Measurements from ENCODE around the gene NADK.
"Not testable (repeated sequence)": the region's sequence is repeated elsewhere in the genome, so short reads cannot be mapped to it uniquely, and the experiment has no call there.

The NADK gene

DNA sequence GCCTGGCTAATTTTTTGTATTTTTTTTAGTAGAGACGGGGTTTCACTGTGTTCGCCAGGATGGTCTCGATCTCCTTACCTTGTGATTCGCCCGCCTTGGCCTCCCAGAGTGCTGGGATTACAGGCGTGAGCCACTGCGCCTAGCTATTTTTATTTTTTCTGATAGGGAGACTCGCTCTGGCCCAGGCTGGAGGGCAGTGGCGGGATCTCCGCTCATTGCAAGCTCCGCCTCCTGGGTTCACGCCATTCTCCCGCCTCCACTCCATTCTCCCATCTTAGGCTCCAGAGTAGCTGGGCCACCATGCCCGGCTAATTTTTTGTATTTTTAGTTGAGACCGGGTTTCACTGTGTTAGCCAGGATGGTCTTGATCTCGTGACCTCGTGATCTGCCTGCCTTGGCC is 52.2 kb downstream of the NADK start:
- H3K27me3 Mint-ChIP-seq; H3K9me3 Mint-ChIP-seq; ATAC-seq (replicated peaks; ENCODE audit: extremely low read depth, poor library complexity, severe bottlenecking); H3K4me1 Mint-ChIP-seq; DNase-seq (ENCODE audit: low spot score in 2 of 2): not testable (repeated sequence)
- Mint-ChIP-seq H3K27ac (ENCODE audit: low read depth) (peak overlapping the region; percentile 88), H3K36me3 (ENCODE audit: insufficient read depth) (peaks cover 26% of the 10 kb centered on the region), H3K4me3 (peak overlapping the region; percentile 54)

DNA sequence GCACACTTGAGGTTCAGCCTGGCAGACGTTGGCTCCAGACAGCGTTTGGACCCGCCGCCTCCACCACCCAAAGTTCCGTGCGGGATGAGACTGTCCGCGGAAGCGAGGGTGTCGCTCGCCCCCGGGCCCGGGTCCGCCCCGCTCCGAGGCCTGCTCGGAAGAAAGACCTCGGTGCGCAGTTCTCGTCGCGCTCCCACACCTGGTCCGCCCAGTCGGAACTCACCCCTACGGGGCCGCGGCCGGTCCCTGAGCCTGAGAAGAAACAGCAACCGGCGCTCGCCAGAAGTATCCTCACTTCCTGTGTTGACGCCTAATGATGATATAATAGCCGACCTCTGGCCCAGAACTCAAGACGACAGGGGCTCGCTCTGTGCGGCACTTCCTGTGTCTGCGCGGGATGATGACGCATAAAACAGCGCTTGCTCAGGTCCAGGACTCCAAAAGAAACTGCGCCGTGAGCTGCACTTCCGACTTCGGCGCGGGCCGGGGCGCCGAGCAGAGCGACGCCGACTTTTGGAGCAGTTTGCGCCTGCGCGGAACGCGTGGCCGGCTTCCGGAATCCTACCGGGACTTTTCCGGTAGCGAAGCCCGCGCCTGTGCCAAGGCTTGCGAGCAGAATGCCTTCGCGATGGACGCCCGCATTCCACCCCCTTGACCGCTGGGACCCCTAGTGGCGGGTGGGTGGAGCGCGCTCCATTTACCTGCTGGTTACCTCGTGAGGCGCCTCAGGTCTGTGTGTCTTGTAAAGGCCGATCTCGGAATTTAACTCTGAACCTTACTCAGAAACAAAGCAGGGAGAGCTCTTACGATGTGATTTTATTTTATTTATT is 54.0 kb downstream of the NADK start, which contains the start of gene CDK11A:
TSS of gene CDK11A (minus strand) at position 323 of the 830 bp plus-strand sequence. CDS start 1,539 bp downstream, outside the sequence.
- ATAC-seq (replicated peaks; ENCODE audit: extremely low read depth, poor library complexity, severe bottlenecking) (peak; percentile 96), DNase-seq (ENCODE audit: low spot score in 2 of 2) (peak; percentile 75 to 97)
- H3K27ac Mint-ChIP-seq (ENCODE audit: low read depth): peak within 1 kb of the TSS; percentile 97
- H3K36me3 Mint-ChIP-seq (ENCODE audit: insufficient read depth): peaks cover 38% of the 10 kb centered on the region
- peak within 1 kb of the TSS; percentile 94 for H3K4me3 Mint-ChIP-seq
- H3K4me1 Mint-ChIP-seq, H3K9me3 Mint-ChIP-seq, H3K27me3 Mint-ChIP-seq: not testable (repeated sequence)

DNA sequence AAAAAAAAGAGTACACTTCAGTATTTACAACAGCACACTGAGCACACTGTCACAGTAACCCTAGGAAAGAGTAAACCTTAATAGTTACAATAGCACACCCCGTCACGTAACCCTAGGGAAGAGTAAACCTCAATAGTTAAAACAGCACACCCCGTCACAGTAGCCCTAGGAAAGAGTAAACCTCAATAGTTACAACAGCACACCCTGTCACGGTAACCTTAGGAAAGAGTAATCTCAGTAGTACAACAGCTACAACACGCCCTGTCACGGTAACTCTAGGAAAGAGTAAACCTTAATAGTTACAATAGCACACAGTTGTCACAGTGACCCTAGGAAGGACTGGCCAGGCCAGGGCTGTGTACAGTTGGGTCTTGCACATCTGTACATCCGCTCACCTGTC is 57.1 kb downstream of the NADK start:
- peaks cover 3% of the 10 kb centered on the region for H3K4me1 Mint-ChIP-seq
- H3K4me3 Mint-ChIP-seq: no peak overlapping the region
- no peak overlapping the region for H3K27ac Mint-ChIP-seq (ENCODE audit: low read depth)

DNA sequence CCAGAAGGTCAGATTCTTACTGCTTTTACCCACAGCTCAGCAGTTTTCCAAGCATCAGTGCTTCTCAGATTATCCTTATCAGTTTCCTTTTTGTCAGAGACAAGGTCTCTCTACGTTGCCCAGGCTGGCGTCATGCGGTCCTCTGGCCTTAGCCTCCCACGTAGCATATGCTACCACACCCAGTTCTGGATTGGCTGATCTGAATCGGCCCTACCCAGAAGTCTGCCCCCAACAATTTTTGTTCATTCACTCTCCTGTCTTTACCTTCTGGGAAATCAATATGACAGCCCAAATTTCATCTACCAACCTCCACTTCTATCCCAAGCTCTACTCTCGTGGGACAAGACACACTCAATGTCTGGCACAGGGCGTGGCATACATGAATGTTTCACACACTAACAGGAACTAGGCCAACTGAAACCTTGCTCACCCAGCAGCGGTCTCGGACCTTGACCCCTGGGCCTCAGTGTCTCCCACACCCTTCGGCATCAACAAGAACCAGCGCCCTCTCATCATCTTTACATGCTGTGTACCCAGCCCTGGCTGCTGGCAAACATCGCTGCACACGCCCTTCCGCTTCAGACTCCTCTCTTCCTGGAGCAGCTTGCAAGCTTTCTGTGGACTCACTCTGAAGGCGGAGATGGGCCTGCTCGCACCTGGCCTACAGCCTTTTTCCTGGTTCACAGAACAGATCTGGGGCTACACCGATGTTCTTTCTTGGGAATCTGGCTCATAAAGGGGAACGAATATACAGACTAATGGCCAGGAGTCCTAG is 63.0 kb downstream of the NADK start:
- H3K4me1 Mint-ChIP-seq; H3K4me3 Mint-ChIP-seq; H3K27ac Mint-ChIP-seq (ENCODE audit: low read depth); ATAC-seq (replicated peaks; ENCODE audit: extremely low read depth, poor library complexity, severe bottlenecking); H3K27me3 Mint-ChIP-seq; H3K9me3 Mint-ChIP-seq; DNase-seq (ENCODE audit: low spot score in 2 of 2): not testable (repeated sequence)
- H3K36me3 Mint-ChIP-seq (ENCODE audit: insufficient read depth): peaks cover 51% of the 10 kb centered on the region

More for the DNA sequence above, 57.1 kb downstream of the NADK start:
- ATAC-seq (replicated peaks; ENCODE audit: extremely low read depth, poor library complexity, severe bottlenecking) (no peak), DNase-seq (ENCODE audit: low spot score in 2 of 2) (no peak)
- H3K9me3 Mint-ChIP-seq: no peaks in the 10 kb centered on the region
- no peaks in the 10 kb centered on the region for H3K27me3 Mint-ChIP-seq
- H3K36me3 Mint-ChIP-seq (ENCODE audit: insufficient read depth): peaks cover 52% of the 10 kb centered on the region

DNA sequence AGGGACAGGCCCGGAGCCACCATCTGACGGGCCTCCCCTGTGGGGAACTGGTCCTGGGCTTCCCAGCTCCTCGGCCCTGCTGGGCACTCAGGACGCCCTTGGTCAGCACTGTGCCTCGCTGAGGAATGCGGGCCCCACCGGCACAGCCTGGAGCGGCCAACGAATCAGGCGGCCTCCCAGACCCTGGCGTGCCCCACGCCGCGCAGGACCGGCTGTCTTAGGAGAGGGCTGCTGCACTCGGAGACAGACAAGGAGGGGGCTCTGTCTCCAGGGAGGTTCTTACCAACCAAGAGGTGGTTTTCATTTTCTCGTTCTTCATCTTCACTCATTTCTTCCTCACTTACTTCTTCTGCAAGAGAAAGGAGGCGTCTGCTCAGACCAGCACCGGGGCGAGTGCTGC is 70.4 kb downstream of the NADK start:
- H3K4me3 Mint-ChIP-seq; H3K27me3 Mint-ChIP-seq; H3K36me3 Mint-ChIP-seq (ENCODE audit: insufficient read depth); H3K9me3 Mint-ChIP-seq; H3K27ac Mint-ChIP-seq (ENCODE audit: low read depth); ATAC-seq (replicated peaks; ENCODE audit: extremely low read depth, poor library complexity, severe bottlenecking); DNase-seq (ENCODE audit: low spot score in 2 of 2); H3K4me1 Mint-ChIP-seq: not testable (repeated sequence)

DNA sequence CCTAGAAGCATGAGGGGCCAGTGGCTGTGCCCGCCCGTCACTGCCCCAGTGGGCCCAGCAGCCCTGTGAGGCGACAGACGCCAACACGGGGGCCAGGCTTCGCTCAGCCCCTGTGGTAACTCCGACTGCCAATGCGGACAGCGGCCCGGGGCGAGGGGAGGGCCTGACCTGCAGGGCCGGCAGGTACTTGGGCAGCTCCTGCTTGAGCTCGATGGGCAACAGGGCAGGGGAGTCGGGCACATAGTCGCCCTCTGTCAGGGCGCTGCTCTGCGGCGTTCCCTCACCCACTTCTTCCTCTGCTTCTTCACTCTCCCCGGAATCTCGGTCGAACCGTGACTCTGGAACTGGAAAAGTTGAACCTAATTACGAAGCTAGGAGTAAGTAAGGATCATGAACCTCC is 71.0 kb downstream of the NADK start:
- not testable (repeated sequence) for H3K36me3 Mint-ChIP-seq (ENCODE audit: insufficient read depth); H3K9me3 Mint-ChIP-seq; H3K4me1 Mint-ChIP-seq; DNase-seq (ENCODE audit: low spot score in 2 of 2); H3K27ac Mint-ChIP-seq (ENCODE audit: low read depth); H3K4me3 Mint-ChIP-seq; H3K27me3 Mint-ChIP-seq; ATAC-seq (replicated peaks; ENCODE audit: extremely low read depth, poor library complexity, severe bottlenecking)

DNA sequence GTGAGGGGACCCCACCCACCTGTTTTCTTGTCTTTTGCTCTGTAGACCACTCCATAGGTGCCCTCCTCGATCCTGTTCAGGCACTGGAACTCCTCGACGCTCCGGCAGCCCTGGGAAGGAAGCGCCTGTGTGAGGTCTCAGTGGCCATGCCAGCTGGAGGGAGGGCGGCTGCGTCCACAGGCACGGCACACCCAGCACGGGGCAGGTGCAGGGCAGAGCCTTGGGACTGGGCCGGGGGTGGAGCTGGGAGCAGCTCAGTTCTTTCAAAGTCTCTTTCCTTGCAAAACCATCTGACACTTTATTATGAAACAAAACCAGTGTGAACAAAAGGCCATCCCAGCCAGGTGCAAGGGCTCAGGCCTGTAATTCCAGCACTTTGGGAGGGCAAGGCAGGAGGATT is 72.6 kb downstream of the NADK start:
- not testable (repeated sequence) for H3K9me3 Mint-ChIP-seq; DNase-seq (ENCODE audit: low spot score in 2 of 2); H3K27ac Mint-ChIP-seq (ENCODE audit: low read depth); ATAC-seq (replicated peaks; ENCODE audit: extremely low read depth, poor library complexity, severe bottlenecking); H3K4me1 Mint-ChIP-seq; H3K4me3 Mint-ChIP-seq; H3K27me3 Mint-ChIP-seq; H3K36me3 Mint-ChIP-seq (ENCODE audit: insufficient read depth)

DNA sequence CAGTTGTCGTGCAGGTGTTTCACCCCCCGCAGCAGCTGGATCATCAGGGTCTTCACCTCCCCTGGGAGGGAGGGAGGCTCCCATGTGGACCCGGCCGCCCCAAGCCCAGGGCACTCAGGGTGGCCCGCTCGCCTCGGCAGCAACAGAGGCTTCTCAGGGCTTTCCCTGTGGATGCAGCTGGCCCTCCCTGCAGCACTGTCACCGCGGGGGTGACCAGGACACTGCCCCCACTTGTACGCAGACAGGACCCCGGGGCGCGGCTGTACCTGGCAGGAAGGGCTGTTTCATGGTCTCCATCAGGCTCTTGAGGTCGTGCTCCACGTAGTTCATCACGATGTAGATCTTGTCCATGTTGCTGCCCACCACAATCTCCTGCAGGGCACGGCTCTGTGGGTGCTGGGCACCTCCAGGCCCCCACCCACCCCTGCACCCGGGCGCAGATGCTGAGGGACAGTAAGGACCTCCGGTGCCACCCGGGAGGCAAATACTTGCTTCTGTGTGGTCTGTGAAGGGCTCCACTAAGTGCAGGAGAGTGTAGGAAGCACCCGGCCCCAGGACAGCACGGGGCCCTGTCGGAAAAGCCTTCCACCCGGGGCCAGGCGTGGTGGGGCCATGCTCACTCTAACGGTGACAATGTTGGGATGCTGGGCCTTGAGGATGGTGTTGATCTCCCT is 73.8 kb downstream of the NADK start:
- H3K36me3 Mint-ChIP-seq (ENCODE audit: insufficient read depth); H3K27ac Mint-ChIP-seq (ENCODE audit: low read depth); H3K27me3 Mint-ChIP-seq; H3K9me3 Mint-ChIP-seq; ATAC-seq (replicated peaks; ENCODE audit: extremely low read depth, poor library complexity, severe bottlenecking); DNase-seq (ENCODE audit: low spot score in 2 of 2); H3K4me3 Mint-ChIP-seq; H3K4me1 Mint-ChIP-seq: not testable (repeated sequence)

DNA sequence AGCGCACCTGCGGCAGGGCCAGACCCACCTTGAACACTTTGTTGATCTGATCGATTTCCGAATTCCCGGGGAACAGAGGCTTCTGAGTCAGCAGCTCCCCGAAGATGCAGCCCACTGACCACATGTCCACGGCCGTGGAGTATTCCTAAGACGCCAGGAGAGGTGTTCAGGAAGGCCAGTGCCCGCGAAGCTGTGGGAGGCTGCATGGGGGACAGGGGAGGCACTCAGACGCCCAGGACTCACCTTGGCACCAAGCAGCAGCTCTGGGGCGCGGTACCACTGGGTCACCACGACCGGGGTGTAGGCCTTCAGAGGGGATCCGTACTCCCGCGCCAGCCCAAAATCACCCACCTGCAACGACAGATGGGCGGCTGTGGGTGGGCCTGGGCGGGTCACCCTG is 74.5 kb downstream of the NADK start:
- H3K27me3 Mint-ChIP-seq: no peaks in the 10 kb centered on the region
- H3K9me3 Mint-ChIP-seq: no peaks in the 10 kb centered on the region
- ATAC-seq (replicated peaks; ENCODE audit: extremely low read depth, poor library complexity, severe bottlenecking) (no peak), DNase-seq (ENCODE audit: low spot score in 2 of 2) (no peak)
- H3K4me1 Mint-ChIP-seq: no peaks in the 10 kb centered on the region
- no peak overlapping the region for H3K27ac Mint-ChIP-seq (ENCODE audit: low read depth)
- H3K36me3 Mint-ChIP-seq (ENCODE audit: insufficient read depth): peaks cover 5% of the 10 kb centered on the region
- no peak overlapping the region for H3K4me3 Mint-ChIP-seq

DNA sequence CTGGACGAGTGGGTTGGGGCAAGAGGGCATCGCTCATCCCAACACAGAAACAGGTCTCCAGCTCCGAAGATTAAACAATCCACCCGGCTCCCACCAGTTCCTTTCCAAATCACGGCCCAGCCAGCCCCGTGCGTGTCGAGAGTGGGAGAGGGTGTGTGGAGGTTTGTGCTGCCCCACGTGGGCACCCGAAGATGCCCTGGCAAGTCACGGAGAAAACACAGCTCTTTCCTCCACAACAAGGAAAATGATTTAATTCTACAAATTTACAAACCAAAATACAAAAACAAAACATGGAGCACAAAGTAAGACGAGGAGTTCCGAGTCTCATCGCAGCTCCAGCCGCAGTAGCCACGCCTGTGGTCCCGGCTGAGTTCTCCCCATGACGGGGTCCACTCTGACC is 75.8 kb downstream of the NADK start:
- H3K4me1 Mint-ChIP-seq; H3K27me3 Mint-ChIP-seq; DNase-seq (ENCODE audit: low spot score in 2 of 2); ATAC-seq (replicated peaks; ENCODE audit: extremely low read depth, poor library complexity, severe bottlenecking); H3K4me3 Mint-ChIP-seq; H3K27ac Mint-ChIP-seq (ENCODE audit: low read depth); H3K36me3 Mint-ChIP-seq (ENCODE audit: insufficient read depth); H3K9me3 Mint-ChIP-seq: not testable (repeated sequence)

Data from central memory CD8-positive, alpha-beta T cell (primary cell).